GM12878 (cell line): Measurements from ENCODE around the gene UCKL1. TPM values are rescaled to one million over a fixed set of nuclear protein-coding genes. Genes with fewer than 3 reads are reported as not detected.

Experiments
- BCL11A ChIP-seq: IDR thresholded peaks from 2 replicates; pipeline ENCODE4 v1.6.1; 2011; ENCODE audit warnings: low read depth, low read length
- BHLHE40 ChIP-seq, 2 experiments: fragments of 450-650 bp in 1 of 2; IDR thresholded peaks; 2 replicates each; pipeline ENCODE4 v1.6.1; 2011 to 2017; ENCODE audit warnings: low read depth in 2 of 2, borderline replicate concordance in 1 of 2, improper control_type of control experiment in 1 of 2, low read length in 1 of 2, mild to moderate bottlenecking in 1 of 2
- BRCA1 ChIP-seq: IDR thresholded peaks from 2 replicates; pipeline ENCODE4 v1.6.1; 2011; ENCODE audit warnings: low read depth, low read length, improper control_type of control experiment
- EED ChIP-seq: sonication (generic); IDR thresholded peaks from 2 replicates; pipeline ENCODE4 v1.6.1; 2016; ENCODE audit warnings: antibody characterized with exemption, low read depth
- ESRRA ChIP-seq: IDR thresholded peaks from 2 replicates; pipeline ENCODE4 v1.6.1; 2012; ENCODE audit warnings: mild to moderate bottlenecking, low read length, improper control_type of control experiment
- MTA3 ChIP-seq: IDR thresholded peaks from 2 replicates; pipeline ENCODE4 v1.6.1; 2012; ENCODE audit warnings: low read length, inconsistent platforms, borderline replicate concordance
- POLR2A ChIP-seq: IDR thresholded peaks from 2 replicates; pipeline ENCODE4 v1.6.1; 2011; ENCODE audit warnings: low read depth, mild to moderate bottlenecking, low read length
- POU2F2 ChIP-seq: IDR thresholded peaks from 3 replicates; pipeline ENCODE4 v1.6.1; 2011; ENCODE audit warnings: low read depth, mild to moderate bottlenecking, low read length, borderline replicate concordance
- RFX5 ChIP-seq: IDR thresholded peaks from 2 replicates; pipeline ENCODE4 v1.6.1; 2011; ENCODE audit warnings: low read depth, low read length, improper control_type of control experiment
- SKIL ChIP-seq: fragments of 450-650 bp; IDR thresholded peaks from 2 replicates; pipeline ENCODE4 v1.6.1; 2017; ENCODE audit warnings: mild to moderate bottlenecking, low read depth, inconsistent platforms; ENCODE audit not compliant: poor library complexity, severe bottlenecking
- SMC3 ChIP-seq: IDR thresholded peaks from 2 replicates; pipeline ENCODE4 v1.6.1; 2011; ENCODE audit warnings: low read length, improper control_type of control experiment, borderline replicate concordance
- SP1 ChIP-seq: IDR thresholded peaks from one replicate; pipeline ENCODE4 v1.6.1; 2011; ENCODE audit warnings: low read depth, low read length
- STAT3 ChIP-seq: IDR thresholded peaks from 2 replicates; pipeline ENCODE4 v1.6.1; 2011; ENCODE audit warnings: low read depth, low read length, improper control_type of control experiment
- TCF3 ChIP-seq: IDR thresholded peaks from 2 replicates; pipeline ENCODE4 v1.6.1; 2012; ENCODE audit warnings: low read depth, mild to moderate bottlenecking, low read length, borderline replicate concordance; ENCODE audit not compliant: insufficient read depth
- ZNF384 ChIP-seq: IDR thresholded peaks from 2 replicates; pipeline ENCODE4 v1.6.1; 2012; ENCODE audit warnings: low read depth, mild to moderate bottlenecking, low read length, improper control_type of control experiment, borderline replicate concordance
- polyA plus RNA-seq, 11 experiments: library from polyadenylated mRNA; depleted of rRNA in 4 of 11; unstranded in 6 of 11; stranded (reverse) in 5 of 11; fragments of >200 nt; fragmentation: Nextera tagmentation in 4 of 11; fragmentation: Illumina TruSeq in 1 of 11; extraction: Ambion mirVana in 4 of 11; extraction: Trizol in 1 of 11; gene quantifications; 1 replicate in 1 of 11; 2 replicates in 10 of 11; pipeline versions ENCODE4 v1.2.1 to v1.2.3, GENCODE V29; 2011 to 2016; ENCODE audit warnings: inconsistent platforms in 2 of 11, missing spikeins in 2 of 11, low read depth in 1 of 11
- total RNA-seq, 4 experiments: library from RNA; depleted of rRNA in 3 of 4; stranded (reverse); fragments of >200 nt in 3 of 4; fragmentation: Illumina TruSeq in 1 of 4; extraction: Trizol in 1 of 4; gene quantifications; 2 replicates each; pipeline versions ENCODE4 v1.2.1 to v1.2.3, GENCODE V29; 2013 to 2021
- TF ChIP-seq, protein P1 (sequence below): IDR thresholded peaks from 2 replicates; pipeline ENCODE4 v1.6.1; 2011; ENCODE audit warnings: low read depth, mild to moderate bottlenecking, low read length, moderate library complexity, borderline replicate concordance; ENCODE audit errors: extremely low read depth
- TF ChIP-seq, protein P2 (sequence below): fragments of 450-650 bp; formaldehyde crosslinking; IDR thresholded peaks from 2 replicates; pipeline ENCODE4 v1.4.0; 2020; ENCODE audit warnings: mild to moderate bottlenecking, moderate library complexity
- TF ChIP-seq, protein P3 (sequence below): fragments of 150-350 bp; IDR thresholded peaks from 2 replicates; pipeline ENCODE4 v1.6.1; 2016; ENCODE audit warnings: low read depth, low read length

UCKL1 gene
- total and polyA plus RNA-seq, 10 of the 15 experiments (the other 5 are each of a cell fraction or from before 2014, with no cell fraction given), result 2.4 to 36.3 (median 24.8) TPM

DNA sequence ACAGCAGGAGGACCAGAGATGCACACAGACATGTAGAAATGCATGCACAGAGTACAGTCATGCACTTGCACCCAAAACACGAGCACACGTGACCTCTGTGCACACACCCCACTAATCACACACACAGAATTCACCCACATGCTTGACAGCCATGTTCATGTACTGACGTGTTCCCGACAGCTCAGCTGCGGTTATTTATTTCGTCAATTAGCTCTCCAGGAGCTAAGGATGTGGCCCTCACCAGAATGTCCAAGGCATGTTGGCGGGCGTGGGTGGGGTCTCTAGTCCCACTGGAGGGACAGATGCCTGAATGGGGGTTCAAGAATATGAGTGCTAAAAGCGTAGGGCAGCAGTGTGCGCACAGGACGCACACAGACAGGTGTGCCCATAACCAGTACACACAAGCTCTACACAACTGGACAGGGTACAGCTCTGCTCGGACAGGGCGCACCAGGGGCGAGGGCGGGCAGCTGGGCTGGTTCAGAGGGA is 24.1 kb upstream of the UCKL1 start (continued):
- no peak; the same call in 2 of the 3 replicates for TF ChIP-seq POU2F2
- TF ChIP-seq STAT3, result no peak
- no peak for TF ChIP-seq BRCA1
- TF ChIP-seq POLR2A, result peak; percentile 14
- TF ChIP-seq BHLHE40 (IDR thresholded peaks at IDR 0.05; ENCODE audit: borderline replicate concordance in 1 of 2, low read depth in 2 of 2, low read length in 1 of 2), result peak; percentile 67 to 89; a peak in 3 of 4 replicates
- TF ChIP-seq ESRRA, result no peak
- 0 out of 2 replicates have a peak, but pooled peaks have one; percentile 6 for TF ChIP-seq BCL11A
- TF ChIP-seq, protein P1, sequence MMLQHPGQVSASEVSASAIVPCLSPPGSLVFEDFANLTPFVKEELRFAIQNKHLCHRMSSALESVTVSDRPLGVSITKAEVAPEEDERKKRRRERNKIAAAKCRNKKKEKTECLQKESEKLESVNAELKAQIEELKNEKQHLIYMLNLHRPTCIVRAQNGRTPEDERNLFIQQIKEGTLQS, result no peak
- TF ChIP-seq, protein P2, sequence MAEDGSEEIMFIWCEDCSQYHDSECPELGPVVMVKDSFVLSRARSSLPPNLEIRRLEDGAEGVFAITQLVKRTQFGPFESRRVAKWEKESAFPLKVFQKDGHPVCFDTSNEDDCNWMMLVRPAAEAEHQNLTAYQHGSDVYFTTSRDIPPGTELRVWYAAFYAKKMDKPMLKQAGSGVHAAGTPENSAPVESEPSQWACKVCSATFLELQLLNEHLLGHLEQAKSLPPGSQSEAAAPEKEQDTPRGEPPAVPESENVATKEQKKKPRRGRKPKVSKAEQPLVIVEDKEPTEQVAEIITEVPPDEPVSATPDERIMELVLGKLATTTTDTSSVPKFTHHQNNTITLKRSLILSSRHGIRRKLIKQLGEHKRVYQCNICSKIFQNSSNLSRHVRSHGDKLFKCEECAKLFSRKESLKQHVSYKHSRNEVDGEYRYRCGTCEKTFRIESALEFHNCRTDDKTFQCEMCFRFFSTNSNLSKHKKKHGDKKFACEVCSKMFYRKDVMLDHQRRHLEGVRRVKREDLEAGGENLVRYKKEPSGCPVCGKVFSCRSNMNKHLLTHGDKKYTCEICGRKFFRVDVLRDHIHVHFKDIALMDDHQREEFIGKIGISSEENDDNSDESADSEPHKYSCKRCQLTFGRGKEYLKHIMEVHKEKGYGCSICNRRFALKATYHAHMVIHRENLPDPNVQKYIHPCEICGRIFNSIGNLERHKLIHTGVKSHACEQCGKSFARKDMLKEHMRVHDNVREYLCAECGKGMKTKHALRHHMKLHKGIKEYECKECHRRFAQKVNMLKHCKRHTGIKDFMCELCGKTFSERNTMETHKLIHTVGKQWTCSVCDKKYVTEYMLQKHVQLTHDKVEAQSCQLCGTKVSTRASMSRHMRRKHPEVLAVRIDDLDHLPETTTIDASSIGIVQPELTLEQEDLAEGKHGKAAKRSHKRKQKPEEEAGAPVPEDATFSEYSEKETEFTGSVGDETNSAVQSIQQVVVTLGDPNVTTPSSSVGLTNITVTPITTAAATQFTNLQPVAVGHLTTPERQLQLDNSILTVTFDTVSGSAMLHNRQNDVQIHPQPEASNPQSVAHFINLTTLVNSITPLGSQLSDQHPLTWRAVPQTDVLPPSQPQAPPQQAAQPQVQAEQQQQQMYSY (CRISPR knock-in tag), result no peak
- no peak for TF ChIP-seq RFX5
- TF ChIP-seq TCF3, result no peak
- TF ChIP-seq, protein P3, sequence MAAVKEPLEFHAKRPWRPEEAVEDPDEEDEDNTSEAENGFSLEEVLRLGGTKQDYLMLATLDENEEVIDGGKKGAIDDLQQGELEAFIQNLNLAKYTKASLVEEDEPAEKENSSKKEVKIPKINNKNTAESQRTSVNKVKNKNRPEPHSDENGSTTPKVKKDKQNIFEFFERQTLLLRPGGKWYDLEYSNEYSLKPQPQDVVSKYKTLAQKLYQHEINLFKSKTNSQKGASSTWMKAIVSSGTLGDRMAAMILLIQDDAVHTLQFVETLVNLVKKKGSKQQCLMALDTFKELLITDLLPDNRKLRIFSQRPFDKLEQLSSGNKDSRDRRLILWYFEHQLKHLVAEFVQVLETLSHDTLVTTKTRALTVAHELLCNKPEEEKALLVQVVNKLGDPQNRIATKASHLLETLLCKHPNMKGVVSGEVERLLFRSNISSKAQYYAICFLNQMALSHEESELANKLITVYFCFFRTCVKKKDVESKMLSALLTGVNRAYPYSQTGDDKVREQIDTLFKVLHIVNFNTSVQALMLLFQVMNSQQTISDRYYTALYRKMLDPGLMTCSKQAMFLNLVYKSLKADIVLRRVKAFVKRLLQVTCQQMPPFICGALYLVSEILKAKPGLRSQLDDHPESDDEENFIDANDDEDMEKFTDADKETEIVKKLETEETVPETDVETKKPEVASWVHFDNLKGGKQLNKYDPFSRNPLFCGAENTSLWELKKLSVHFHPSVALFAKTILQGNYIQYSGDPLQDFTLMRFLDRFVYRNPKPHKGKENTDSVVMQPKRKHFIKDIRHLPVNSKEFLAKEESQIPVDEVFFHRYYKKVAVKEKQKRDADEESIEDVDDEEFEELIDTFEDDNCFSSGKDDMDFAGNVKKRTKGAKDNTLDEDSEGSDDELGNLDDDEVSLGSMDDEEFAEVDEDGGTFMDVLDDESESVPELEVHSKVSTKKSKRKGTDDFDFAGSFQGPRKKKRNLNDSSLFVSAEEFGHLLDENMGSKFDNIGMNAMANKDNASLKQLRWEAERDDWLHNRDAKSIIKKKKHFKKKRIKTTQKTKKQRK, result no peak
- TF ChIP-seq ZNF384, result no peak
- no peak for TF ChIP-seq MTA3
- TF ChIP-seq SMC3, result no peak
- no peak for TF ChIP-seq SP1
- TF ChIP-seq EED, result no peak
- TF ChIP-seq SKIL, result peak; percentile 1
